HepG2 (cell line): Measurements from ENCODE around the gene ACTL6A. TPM values are rescaled to one million over a fixed set of nuclear protein-coding genes. Genes with fewer than 3 reads are reported as not detected.

Experiments used
- ATAC-seq: fragments of 200-7000 bp; cut with Tn5 transposase; 3 replicates; pipeline ENCODE4 v1.9.1; 2020; ENCODE audit warnings: mild to moderate bottlenecking, moderate library complexity
- BruUV-seq: library from RNA; stranded (reverse); fragments of 400-500 nt; replicated peaks from 2 replicates; lab custom pipeline; 2021; lab: Mats Ljungman, UMichigan
- CTCF ChIA-PET: fragments of 300-600 bp; formaldehyde crosslinking; extraction: SDS; loops from one replicate; lab custom pipeline; 2021; ENCODE audit warnings: low total read pairs, inconsistent platforms, low intra/inter-chr PET ratio; lab: Yijun Ruan, JAX
- POLR2A ChIA-PET: fragments of 350-600 bp; sonication (Branson Sonifier 250); formaldehyde crosslinking; loops from one replicate; lab custom pipeline; 2020; ENCODE audit warnings: antibody characterized with exemption, inconsistent platforms; lab: Yijun Ruan, JAX
- DNase-seq: peaks from one replicate; pipeline ENCODE4 v3.0.0-alpha.2; 2015; ENCODE audit warnings: low spot score
- FAIRE-seq: peaks from 3 replicates; lab custom pipeline; 2011; peaks lifted over from hg19 to GRCh38; lab: Jason Lieb, UNC
- H2AFZ ChIP-seq: one replicate; pipeline ENCODE4 v1.6.1; 2011; ENCODE audit warnings: low read length, inconsistent platforms
- H3K27ac ChIP-seq: fragments of 300-600 bp; 3 replicates; pipeline ENCODE4 v1.8.0; 2011; ENCODE audit warnings: mixed run types, mild to moderate bottlenecking, mixed read lengths, low read length, inconsistent platforms; ENCODE audit not compliant: insufficient read depth; ENCODE audit errors: extremely low read length
- H3K27me3 ChIP-seq, 2 experiments: fragments of 200-600 bp in 1 of 2; 2 replicates in 1 of 2; 3 replicates in 1 of 2; pipeline versions ENCODE4 v1.6.0 to v1.8.0; 2011; ENCODE audit warnings: low read length in 2 of 2, mild to moderate bottlenecking in 2 of 2, moderate library complexity in 2 of 2, inconsistent platforms in 1 of 2; ENCODE audit not compliant: insufficient read depth in 2 of 2, control insufficient read depth in 1 of 2
- H3K36me3 ChIP-seq, 2 experiments: fragments of 200-600 bp in 1 of 2; replicated peaks in 1 of 2; 2 replicates in 1 of 2; 3 replicates in 1 of 2; pipeline versions ENCODE4 v1.5.1 to v1.8.0; 2011; ENCODE audit warnings: low read length in 2 of 2, inconsistent platforms in 1 of 2; ENCODE audit not compliant: insufficient read depth in 2 of 2, control insufficient read depth in 1 of 2
- H3K4me1 ChIP-seq: 2 replicates; pipeline ENCODE4 v1.5.1; 2012; ENCODE audit warnings: low read length, inconsistent platforms; ENCODE audit not compliant: insufficient read depth
- H3K4me2 ChIP-seq: 2 replicates; pipeline ENCODE4 v1.6.0; 2011; ENCODE audit warnings: low read depth, low read length, inconsistent platforms
- H3K4me3 ChIP-seq, 3 experiments: fragments of 200-600 bp in 1 of 3; sonication (generic), shearing (Covaris generic) in 1 of 3; replicated peaks in 1 of 3; 2 replicates each; pipeline ENCODE4 v1.5.1; 2011 to 2016; ENCODE audit warnings: low read length in 3 of 3, inconsistent platforms in 2 of 3, low read depth in 2 of 3, mild to moderate bottlenecking in 2 of 3, control low read depth in 1 of 3, mixed read lengths in 1 of 3; ENCODE audit not compliant: insufficient read depth in 1 of 3
- H3K79me2 ChIP-seq: one replicate; pipeline ENCODE4 v1.6.1; 2011; ENCODE audit warnings: low read length, inconsistent platforms; ENCODE audit not compliant: insufficient read depth
- H3K9ac ChIP-seq: 2 replicates; pipeline ENCODE4 v1.6.0; 2011; ENCODE audit warnings: mild to moderate bottlenecking, low read depth, low read length, inconsistent platforms; ENCODE audit not compliant: insufficient read depth
- H3K9me3 ChIP-seq: 2 replicates; pipeline ENCODE4 v1.5.1; 2012; ENCODE audit warnings: mild to moderate bottlenecking, low read length
- H4K20me1 ChIP-seq: 2 replicates; pipeline ENCODE4 v1.6.0; 2011; ENCODE audit warnings: inconsistent platforms, mild to moderate bottlenecking, low read length, moderate library complexity; ENCODE audit not compliant: insufficient read depth
- AHR ChIP-seq: IDR thresholded peaks from 2 replicates; pipeline ENCODE4 v1.6.1; 2018; ENCODE audit warnings: missing genetic modification reagents, missing compliant biosample characterization
- CBX5 ChIP-seq: sonication (generic); formaldehyde crosslinking; IDR thresholded peaks from 2 replicates; pipeline ENCODE4 v1.4.0; 2020; ENCODE audit warnings: missing genetic modification reagents, borderline replicate concordance
- DMAP1 ChIP-seq: IDR thresholded peaks from 2 replicates; pipeline ENCODE4 v1.6.1; 2016
- HNRNPH1 ChIP-seq: fragments of 200-400 bp; formaldehyde crosslinking; optimal IDR thresholded peaks from 2 replicates; pipeline ENCODE3; 2017; ENCODE audit warnings: mild to moderate bottlenecking, low read depth, low read length
- ISL2 ChIP-seq: sonication (generic); formaldehyde crosslinking; IDR thresholded peaks from 2 replicates; pipeline ENCODE4 v1.5.0; 2020; ENCODE audit warnings: missing genetic modification reagents
- KDM4B ChIP-seq: sonication (generic); formaldehyde crosslinking; IDR thresholded peaks from 2 replicates; pipeline ENCODE4 v1.4.0; 2020; ENCODE audit warnings: missing genetic modification reagents
- KLF16 ChIP-seq, 2 experiments: sonication (generic) in 1 of 2; formaldehyde crosslinking in 1 of 2; IDR thresholded peaks; 2 replicates each; pipeline versions ENCODE4 v1.6.1 to v1.8.0; 2016 to 2023; ENCODE audit warnings: missing genetic modification reagents in 2 of 2, missing compliant biosample characterization in 1 of 2
- PRPF4 ChIP-seq: fragments of 200-400 bp; formaldehyde crosslinking; IDR thresholded peaks from 2 replicates; pipeline ENCODE4 v1.6.1; 2016; ENCODE audit warnings: low read length, low read depth; ENCODE audit not compliant: poor library complexity, severe bottlenecking
- RARG ChIP-seq: sonication (generic); formaldehyde crosslinking; IDR thresholded peaks from 2 replicates; pipeline ENCODE4 v1.4.0; 2020; ENCODE audit warnings: low read depth, mild to moderate bottlenecking, missing genetic modification reagents
- ZFP36 ChIP-seq: fragments of 150-350 bp; IDR thresholded peaks from 2 replicates; pipeline ENCODE4 v1.6.1; 2018; ENCODE audit warnings: borderline replicate concordance, low read length, low read depth; ENCODE audit not compliant: partially characterized antibody
- ZNF337 ChIP-seq: sonication (generic); formaldehyde crosslinking; IDR thresholded peaks from 2 replicates; pipeline ENCODE4 v1.5.1; 2020; ENCODE audit warnings: missing genetic modification reagents, low read depth, mild to moderate bottlenecking, borderline replicate concordance
- ZNF543 ChIP-seq: sonication (generic); formaldehyde crosslinking; IDR thresholded peaks from 2 replicates; pipeline ENCODE4 v1.4.0; 2020; ENCODE audit warnings: mild to moderate bottlenecking, missing genetic modification reagents
- WGBS: methylation state at CpG from one replicate; pipeline ENCODE4 v1.1.6; 2017; ENCODE audit warnings: low lambda C conversion rate; 5-methylcytosine and 5-hydroxymethylcytosine counted together
- in situ Hi-C: cut with HindIII; loops from 2 replicates; pipeline ENCODE4 v1.10.0; 2017; ENCODE audit warnings: low pct_unique_long_range_greater_than_20kb; ENCODE audit not compliant: extremely low pct_ligation_motif_present
- intact Hi-C: fragments of 100-400 bp; cut with micrococcal nuclease; formaldehyde crosslinking; loops from one replicate; pipeline ENCODE4 v1.10.0; 2022; ENCODE audit not compliant: unreplicated experiment
- polyA plus RNA-seq, 8 experiments: library from polyadenylated mRNA; depleted of rRNA in 3 of 8; stranded (reverse) in 7 of 8; unstranded in 1 of 8; fragments of >200 nt; fragmentation: Illumina TruSeq in 4 of 8; extraction: Trizol in 4 of 8; gene quantifications; 2 replicates each; pipeline versions ENCODE4 v1.2.1 to v1.2.3, GENCODE V29; 2011 to 2016; ENCODE audit warnings: low read depth in 4 of 8, missing spikeins in 1 of 8, mixed read lengths in 1 of 8; ENCODE audit not compliant: insufficient read depth in 1 of 8
- total RNA-seq, 5 experiments: library from RNA; depleted of rRNA; stranded (reverse); fragments of >200 nt; fragmentation: Illumina TruSeq; extraction: Trizol; gene quantifications; 2 replicates each; pipeline ENCODE4 v1.2.3, GENCODE V29; 2016; ENCODE audit warnings: low read depth in 1 of 5
- TF ChIP-seq, protein P1 (sequence below): sonication (generic); formaldehyde crosslinking; IDR thresholded peaks from 2 replicates; pipeline ENCODE4 v1.4.0; 2020; ENCODE audit warnings: mild to moderate bottlenecking, missing genetic modification reagents
- TF ChIP-seq, protein P2 (sequence below), 2 experiments: sonication (generic) in 1 of 2; formaldehyde crosslinking in 1 of 2; IDR thresholded peaks; 2 replicates each; pipeline versions ENCODE4 v1.4.0 to v1.6.1; 2016 to 2020; ENCODE audit warnings: borderline replicate concordance in 1 of 2, low read depth in 1 of 2, mild to moderate bottlenecking in 1 of 2, missing genetic modification reagents in 1 of 2

ACTL6A gene
- total and polyA plus RNA-seq, 2 of the 13 experiments (the other 11 are each of a cell fraction or from before 2014, with no cell fraction given): 58.1 to 84.1 TPM

DNA sequence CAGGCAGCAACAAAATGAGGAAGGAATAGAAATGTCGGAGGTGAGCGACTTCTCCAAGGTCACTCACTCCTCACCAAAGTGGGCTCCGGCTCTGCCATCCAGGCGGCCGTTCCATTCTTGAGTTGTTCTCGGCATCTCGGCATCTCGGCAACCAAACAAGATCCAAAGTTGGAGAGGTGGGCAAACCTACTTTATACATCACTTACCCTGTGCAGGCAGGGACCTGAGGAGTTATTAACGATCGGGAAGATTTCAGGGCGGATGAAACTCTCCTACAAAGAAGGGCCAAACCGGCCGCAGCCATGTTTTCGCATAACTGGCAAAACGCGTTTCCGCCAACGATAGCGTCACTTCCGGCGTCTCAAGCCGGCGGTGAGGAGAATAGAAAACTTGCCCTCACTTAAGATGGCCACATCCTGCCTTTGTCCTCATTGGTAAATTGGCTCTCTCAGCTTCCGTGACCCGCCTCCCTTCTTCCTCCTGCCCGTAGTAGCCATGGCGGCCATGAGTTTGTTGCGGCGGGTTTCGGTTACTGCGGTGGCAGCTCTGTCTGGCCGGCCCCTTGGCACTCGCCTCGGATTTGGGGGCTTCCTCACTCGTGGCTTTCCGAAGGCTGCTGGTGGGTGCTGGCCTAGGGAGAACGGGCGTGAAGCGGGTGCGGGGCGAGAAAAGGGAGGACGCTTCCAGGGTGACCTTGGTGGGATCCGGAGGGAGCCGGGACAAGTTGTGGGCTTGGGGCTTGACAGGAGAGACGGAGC is 41.8 kb downstream of the ACTL6A start, which contains the start of the genes MRPL47 and NDUFB5:
Gene MRPL47, minus strand, starts transcription at position 318 of the 758 bp plus-strand sequence. Its CDS starts 14 bp downstream, at position 304.
Gene NDUFB5, plus strand, starts transcription at position 474 of the 758 bp plus-strand sequence. Its CDS starts 22 bp downstream, at position 496.
- H3K27me3 ChIP-seq: no peaks in the 10 kb centered on the region; a peak in 1 of 5 replicates
- H3K79me2 ChIP-seq: peaks cover 39% of the 10 kb centered on the region
- H3K36me3 ChIP-seq: peaks cover 1 to 26% of the 10 kb centered on the region in 2 experiments; a peak in 4 of 5 replicates
- in situ Hi-C loops (no loop called here), intact Hi-C loops (loop anchor here (2.0 kb wide), 2 partner anchors 40 to 42 kb away; partner anchors contain the start of gene ACTL6A)
- peak; percentile 95 for DNase-seq
- no TSS peak for BruUV-seq
- ATAC-seq: peak; percentile 100
- H3K4me3 ChIP-seq: peak within 1 kb of the TSS; percentile 90 to 95 (median 91)
- peaks cover 18% of the 10 kb centered on the region for H3K4me1 ChIP-seq
- peak within 1 kb of the TSS; percentile 95 for H3K9ac ChIP-seq
- no peaks in the 10 kb centered on the region for H3K9me3 ChIP-seq
- H4K20me1 ChIP-seq: no peaks in the 10 kb centered on the region
- peak within 1 kb of the TSS; percentile 68 for H3K4me2 ChIP-seq
- under 1% methylated on average over 33 of the region's 45 CpGs for WGBS
- ChIA-PET CTCF (no interaction called here), POLR2A (interaction anchor here (0.6 to 1.4 kb wide), 11 partner anchors 10 to 1308 kb away, joined by 3 to 22 read pairs (median 4); partner anchors contain the start of genes ACTL6A, FXR1, TTC14 and USP13)
- peak within 1 kb of the TSS; percentile 86 for H3K27ac ChIP-seq
- H2AFZ ChIP-seq: peak within 1 kb of the TSS; percentile 39
- peak; percentile 98 for FAIRE-seq
- TF ChIP-seq ISL2 (CRISPR knock-in tag): peak; percentile 24; the same call in 1 of the 2 replicates
- TF ChIP-seq KLF16 (CRISPR knock-in tag; IDR thresholded peaks at IDR 0.05): peak in 1 of 2 experiments; percentile 77; a peak in 1 of 4 replicates
- no peak for TF ChIP-seq KDM4B (CRISPR knock-in tag)
- peak; percentile 28; the same call in 1 of the 2 replicates for TF ChIP-seq CBX5 (CRISPR knock-in tag)
- TF ChIP-seq AHR: no peak
- peak; percentile 93 for TF ChIP-seq DMAP1
- TF ChIP-seq, protein P1, sequence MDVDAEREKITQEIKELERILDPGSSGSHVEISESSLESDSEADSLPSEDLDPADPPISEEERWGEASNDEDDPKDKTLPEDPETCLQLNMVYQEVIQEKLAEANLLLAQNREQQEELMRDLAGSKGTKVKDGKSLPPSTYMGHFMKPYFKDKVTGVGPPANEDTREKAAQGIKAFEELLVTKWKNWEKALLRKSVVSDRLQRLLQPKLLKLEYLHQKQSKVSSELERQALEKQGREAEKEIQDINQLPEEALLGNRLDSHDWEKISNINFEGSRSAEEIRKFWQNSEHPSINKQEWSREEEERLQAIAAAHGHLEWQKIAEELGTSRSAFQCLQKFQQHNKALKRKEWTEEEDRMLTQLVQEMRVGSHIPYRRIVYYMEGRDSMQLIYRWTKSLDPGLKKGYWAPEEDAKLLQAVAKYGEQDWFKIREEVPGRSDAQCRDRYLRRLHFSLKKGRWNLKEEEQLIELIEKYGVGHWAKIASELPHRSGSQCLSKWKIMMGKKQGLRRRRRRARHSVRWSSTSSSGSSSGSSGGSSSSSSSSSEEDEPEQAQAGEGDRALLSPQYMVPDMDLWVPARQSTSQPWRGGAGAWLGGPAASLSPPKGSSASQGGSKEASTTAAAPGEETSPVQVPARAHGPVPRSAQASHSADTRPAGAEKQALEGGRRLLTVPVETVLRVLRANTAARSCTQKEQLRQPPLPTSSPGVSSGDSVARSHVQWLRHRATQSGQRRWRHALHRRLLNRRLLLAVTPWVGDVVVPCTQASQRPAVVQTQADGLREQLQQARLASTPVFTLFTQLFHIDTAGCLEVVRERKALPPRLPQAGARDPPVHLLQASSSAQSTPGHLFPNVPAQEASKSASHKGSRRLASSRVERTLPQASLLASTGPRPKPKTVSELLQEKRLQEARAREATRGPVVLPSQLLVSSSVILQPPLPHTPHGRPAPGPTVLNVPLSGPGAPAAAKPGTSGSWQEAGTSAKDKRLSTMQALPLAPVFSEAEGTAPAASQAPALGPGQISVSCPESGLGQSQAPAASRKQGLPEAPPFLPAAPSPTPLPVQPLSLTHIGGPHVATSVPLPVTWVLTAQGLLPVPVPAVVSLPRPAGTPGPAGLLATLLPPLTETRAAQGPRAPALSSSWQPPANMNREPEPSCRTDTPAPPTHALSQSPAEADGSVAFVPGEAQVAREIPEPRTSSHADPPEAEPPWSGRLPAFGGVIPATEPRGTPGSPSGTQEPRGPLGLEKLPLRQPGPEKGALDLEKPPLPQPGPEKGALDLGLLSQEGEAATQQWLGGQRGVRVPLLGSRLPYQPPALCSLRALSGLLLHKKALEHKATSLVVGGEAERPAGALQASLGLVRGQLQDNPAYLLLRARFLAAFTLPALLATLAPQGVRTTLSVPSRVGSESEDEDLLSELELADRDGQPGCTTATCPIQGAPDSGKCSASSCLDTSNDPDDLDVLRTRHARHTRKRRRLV: no peak
- no peak for TF ChIP-seq ZNF337 (CRISPR knock-in tag)
- TF ChIP-seq PRPF4: no peak
- no peak for TF ChIP-seq ZNF543
- no peak for TF ChIP-seq ZFP36
- no peak for TF ChIP-seq RARG (CRISPR knock-in tag)
- TF ChIP-seq, protein P2, sequence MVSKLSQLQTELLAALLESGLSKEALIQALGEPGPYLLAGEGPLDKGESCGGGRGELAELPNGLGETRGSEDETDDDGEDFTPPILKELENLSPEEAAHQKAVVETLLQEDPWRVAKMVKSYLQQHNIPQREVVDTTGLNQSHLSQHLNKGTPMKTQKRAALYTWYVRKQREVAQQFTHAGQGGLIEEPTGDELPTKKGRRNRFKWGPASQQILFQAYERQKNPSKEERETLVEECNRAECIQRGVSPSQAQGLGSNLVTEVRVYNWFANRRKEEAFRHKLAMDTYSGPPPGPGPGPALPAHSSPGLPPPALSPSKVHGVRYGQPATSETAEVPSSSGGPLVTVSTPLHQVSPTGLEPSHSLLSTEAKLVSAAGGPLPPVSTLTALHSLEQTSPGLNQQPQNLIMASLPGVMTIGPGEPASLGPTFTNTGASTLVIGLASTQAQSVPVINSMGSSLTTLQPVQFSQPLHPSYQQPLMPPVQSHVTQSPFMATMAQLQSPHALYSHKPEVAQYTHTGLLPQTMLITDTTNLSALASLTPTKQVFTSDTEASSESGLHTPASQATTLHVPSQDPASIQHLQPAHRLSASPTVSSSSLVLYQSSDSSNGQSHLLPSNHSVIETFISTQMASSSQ (IDR thresholded peaks at IDR 0.05; ENCODE audit: low read depth): no peak
- TF ChIP-seq, protein P2 (CRISPR knock-in tag; IDR thresholded peaks at IDR 0.05; ENCODE audit: borderline replicate concordance): no peak; the same call in 1 of the 2 replicates
- no peak for TF ChIP-seq HNRNPH1
